Measurements from ENCODE around the gene TNFRSF8. TPM values are rescaled to one million over a fixed set of nuclear protein-coding genes. Genes with fewer than 3 reads are reported as not detected.

Gene TNFRSF8
- total RNA-seq, 1 donor: 0.73 TPM

DNA sequence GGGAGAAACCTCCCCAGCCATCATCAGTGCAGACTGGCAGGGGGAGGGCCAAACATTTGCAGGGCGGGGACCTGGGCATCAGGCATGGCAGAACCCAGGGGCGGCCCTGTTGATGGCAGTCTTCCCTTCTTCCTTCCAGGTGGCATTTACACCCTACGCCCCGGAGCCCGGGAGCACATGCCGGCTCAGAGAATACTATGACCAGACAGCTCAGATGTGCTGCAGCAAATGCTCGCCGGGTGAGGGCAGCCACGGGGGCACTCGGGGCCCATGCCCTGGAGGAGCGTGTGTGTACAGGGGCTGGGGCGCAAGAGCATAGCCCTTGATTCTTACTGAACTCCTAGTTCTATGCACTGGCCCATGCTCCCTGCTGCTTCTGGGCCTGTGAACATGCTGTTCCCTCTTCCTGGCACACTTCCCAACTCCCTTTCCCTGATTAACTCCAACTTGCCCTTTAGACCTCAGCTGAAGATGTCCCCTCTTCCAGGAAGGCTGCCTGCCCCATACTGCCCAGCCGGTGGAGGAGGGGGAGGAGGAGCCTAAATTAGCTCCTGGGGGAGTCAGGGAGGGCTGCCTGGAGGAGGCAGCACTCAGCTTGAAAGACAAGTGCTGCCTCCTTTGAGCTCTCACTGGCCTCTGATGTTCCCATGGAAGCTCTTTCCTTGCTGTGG lies 125.7 kb downstream of the TNFRSF8 start:
- peaks cover 51% of the 10 kb centered on the region for H3K4me1 ChIP-seq (ENCODE audit: insufficient read depth, low read length)
- no peaks in the 10 kb centered on the region for H3K9me3 ChIP-seq (ENCODE audit: low read depth, low read length)
- H3K27me3 ChIP-seq (ENCODE audit: insufficient read depth, low read length): no peaks in the 10 kb centered on the region
- H3K4me3 ChIP-seq (ENCODE audit: low read length): no peak overlapping the region

DNA sequence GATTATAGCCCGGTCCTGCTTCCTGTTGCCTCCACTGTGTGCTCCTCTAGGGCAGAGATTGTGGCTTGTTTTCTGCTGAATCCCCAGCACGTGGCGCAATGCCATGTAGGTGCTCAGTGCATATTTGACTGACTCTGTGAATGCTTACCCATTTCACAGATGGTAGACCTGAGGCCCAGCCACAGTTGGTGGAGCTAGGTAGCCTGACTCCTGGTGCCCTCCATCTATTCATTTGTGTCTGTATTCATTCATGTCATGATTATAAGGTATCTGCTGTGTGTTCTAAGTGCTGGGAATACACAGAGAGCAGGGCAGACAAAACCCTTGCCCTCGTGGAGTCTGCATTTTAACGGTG lies 126.2 kb downstream of the TNFRSF8 start:
- H3K4me1 ChIP-seq (ENCODE audit: insufficient read depth, low read length): peaks cover 51% of the 10 kb centered on the region
- H3K9me3 ChIP-seq (ENCODE audit: low read depth, low read length): no peaks in the 10 kb centered on the region
- no peaks in the 10 kb centered on the region for H3K27me3 ChIP-seq (ENCODE audit: insufficient read depth, low read length)
- H3K4me3 ChIP-seq (ENCODE audit: low read length): no peak overlapping the region

DNA sequence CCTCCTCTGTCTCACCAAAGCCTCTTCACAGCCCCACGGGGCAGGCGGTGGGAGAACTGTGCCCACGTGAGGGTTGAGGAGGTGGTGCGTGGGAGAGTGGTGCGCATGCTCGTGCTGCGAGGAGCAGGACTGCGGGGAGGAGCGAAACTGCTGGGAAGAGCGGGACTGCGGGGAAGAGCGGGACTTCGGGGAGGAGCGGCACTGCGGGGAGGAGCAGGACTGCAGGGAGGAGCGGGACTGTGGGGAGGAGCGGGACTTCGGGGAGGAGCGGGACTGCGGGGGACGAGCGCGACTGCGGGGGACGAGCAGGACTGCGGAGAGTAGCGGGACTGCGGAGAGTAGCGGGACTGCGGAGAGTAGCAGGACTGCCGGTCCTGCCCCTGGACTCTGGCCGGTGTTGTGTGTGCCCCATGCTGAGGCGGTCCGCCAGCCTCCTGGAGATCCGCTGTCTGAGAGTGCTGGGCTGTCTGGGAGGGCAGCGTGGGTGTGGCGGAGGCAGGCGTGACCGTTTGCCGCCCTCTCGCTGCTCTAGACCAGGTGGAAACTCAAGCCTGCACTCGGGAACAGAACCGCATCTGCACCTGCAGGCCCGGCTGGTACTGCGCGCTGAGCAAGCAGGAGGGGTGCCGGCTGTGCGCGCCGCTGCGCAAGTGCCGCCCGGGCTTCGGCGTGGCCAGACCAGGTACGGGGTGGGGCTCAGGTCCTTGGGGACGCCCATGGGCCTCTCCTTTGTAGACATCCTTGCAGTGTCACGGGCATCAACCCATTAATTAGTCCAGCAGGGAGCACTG lies 128.3 kb downstream of the TNFRSF8 start:
- Histone ChIP-seq H3K9me3 (ENCODE audit: low read depth, low read length) (no peaks in the 10 kb centered on the region), H3K4me1 (ENCODE audit: insufficient read depth, low read length) (peaks cover 51% of the 10 kb centered on the region), H3K4me3 (ENCODE audit: low read length) (no peak overlapping the region), H3K27me3 (ENCODE audit: insufficient read depth, low read length) (no peaks in the 10 kb centered on the region)

Other genes with a start within 250 kb of the TNFRSF8 start
- not detected for gene NPPA, start 215.5 kb upstream of the TNFRSF8 start, total RNA-seq
- gene NPPB, start 204.4 kb upstream of the TNFRSF8 start, total RNA-seq: not detected
- gene KIAA2013, start 136.9 kb upstream of the TNFRSF8 start, total RNA-seq: 27.3 TPM
- 21.8 TPM for gene PLOD1, start 128.6 kb upstream of the TNFRSF8 start, total RNA-seq
- 35.2 TPM for gene MFN2, start 82.9 kb upstream of the TNFRSF8 start, total RNA-seq
- 25.6 TPM for gene MIIP, start 43.8 kb upstream of the TNFRSF8 start, total RNA-seq
- 210 TPM for gene TNFRSF1B, start 103.7 kb downstream of the TNFRSF8 start, total RNA-seq
- gene VPS13D, start 166.7 kb downstream of the TNFRSF8 start, total RNA-seq: 52.4 TPM